Measurements from ENCODE around the gene CFAP77.

The CFAP77 gene

DNA sequence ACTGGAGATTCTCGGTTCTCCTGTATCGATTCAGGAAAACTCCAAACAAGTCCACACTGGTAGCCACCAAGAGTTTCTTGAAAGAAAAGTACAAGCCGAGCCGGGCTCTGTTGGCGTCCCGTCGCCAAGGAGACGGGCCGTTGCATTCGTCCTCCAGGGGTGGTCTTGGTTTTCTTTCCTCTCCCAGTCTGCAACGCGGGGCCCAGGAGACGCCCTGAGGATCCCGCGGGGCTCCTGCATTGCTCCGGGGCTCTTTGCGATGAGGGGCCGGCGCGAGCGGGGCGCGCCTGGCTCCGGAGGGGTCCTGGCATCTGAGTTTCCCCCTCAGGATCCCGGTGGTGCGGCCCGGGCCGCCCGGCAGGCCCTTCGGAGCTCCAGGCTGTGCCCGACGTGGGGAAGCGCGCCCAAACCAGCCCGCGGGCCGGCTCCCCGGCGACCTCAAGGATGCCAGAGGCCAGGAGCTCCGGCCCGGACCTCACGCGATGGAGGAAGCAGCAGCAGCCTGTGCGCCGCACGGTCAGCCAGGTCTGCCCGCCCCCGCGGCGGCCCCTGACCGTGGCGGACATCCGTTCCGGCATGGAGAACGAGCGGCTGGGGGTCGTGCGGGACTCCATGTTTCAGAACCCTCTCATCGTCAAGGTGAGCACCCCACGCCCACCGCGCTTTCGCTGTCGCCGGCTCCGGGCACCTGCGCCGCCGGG lies at the start of gene CFAP77:
Gene CFAP77, plus strand, starts transcription at position 384 of the 701 bp plus-strand sequence. Its CDS starts 61 bp downstream, at position 445.
- no peaks in the 10 kb centered on the region for H3K9me3 ChIP-seq (ENCODE audit: control insufficient read depth, insufficient read depth, low read depth, low read length)
- H3K4me3 ChIP-seq (ENCODE audit: low read depth, low read length): peak within 1 kb of the TSS; percentile 49
- no peaks in the 10 kb centered on the region; a peak in 1 of 3 replicates for H3K36me3 ChIP-seq (ENCODE audit: control insufficient read depth in 2 of 2, insufficient read depth in 1 of 2, low read length in 2 of 2)
- no peaks in the 10 kb centered on the region for H3K4me1 ChIP-seq (ENCODE audit: control insufficient read depth, insufficient read depth, low read length)
- ChIA-PET CTCF (interaction anchor here (0.5 to 1.8 kb wide), 9 partner anchors 10 to 491 kb away, joined by 3 to 9 read pairs (median 3); no protein-coding TSS in a partner anchor), POLR2A (no interaction called here)
- H3K27ac ChIP-seq (ENCODE audit: extremely low read depth, low read depth, low read length): no peak within 1 kb of the TSS
- TF ChIP-seq KLF10 (tag by site-specific recombination; IDR thresholded peaks at IDR 0.05) (no peak), ZNF133 (tag by site-specific recombination; IDR thresholded peaks at IDR 0.05) (no peak), ZNF157 (tag by site-specific recombination; IDR thresholded peaks at IDR 0.05) (no peak), ZNF792 (tag by site-specific recombination; IDR thresholded peaks at IDR 0.05) (no peak), REPIN1 (tag by site-specific recombination; IDR thresholded peaks at IDR 0.05; ENCODE audit: low read depth) (no peak), MZF1 (tag by site-specific recombination; IDR thresholded peaks at IDR 0.05; ENCODE audit: borderline replicate concordance) (no peak), GLIS2 (tag by site-specific recombination; IDR thresholded peaks at IDR 0.05) (peak; percentile 87), ZNF777 (tag by site-specific recombination; IDR thresholded peaks at IDR 0.05; ENCODE audit: borderline replicate concordance) (peak; percentile 75; the same call in 1 of the 2 replicates), ZNF48 (tag by site-specific recombination; IDR thresholded peaks at IDR 0.05) (no peak), ZNF558 (tag by site-specific recombination; IDR thresholded peaks at IDR 0.05) (no peak), RBAK (tag by site-specific recombination; IDR thresholded peaks at IDR 0.05) (no peak), ZNF561 (tag by site-specific recombination; IDR thresholded peaks at IDR 0.05; ENCODE audit: borderline replicate concordance) (no peak), ZNF132 (tag by site-specific recombination; IDR thresholded peaks at IDR 0.05; ENCODE audit: borderline replicate concordance) (no peak), ZNF146 (tag by site-specific recombination; IDR thresholded peaks at IDR 0.05) (no peak), ZSCAN16 (tag by site-specific recombination; IDR thresholded peaks at IDR 0.05) (no peak), PRDM1 (tag by site-specific recombination; IDR thresholded peaks at IDR 0.05) (no peak), ZNF670 (tag by site-specific recombination; IDR thresholded peaks at IDR 0.05; ENCODE audit: low read depth) (no peak), ZBTB20 (tag by site-specific recombination; IDR thresholded peaks at IDR 0.05) (peak; percentile 13; the same call in 1 of the 2 replicates), ZNF354C (tag by site-specific recombination; IDR thresholded peaks at IDR 0.05; ENCODE audit: borderline replicate concordance, low read depth) (no peak), ZBTB26 (tag by site-specific recombination; optimal IDR thresholded peaks at IDR 0.05) (peak; percentile 66), ZNF692 (tag by site-specific recombination; IDR thresholded peaks at IDR 0.05) (peak; percentile 51; the same call in 1 of the 2 replicates), ZFHX2 (tag by site-specific recombination; conservative IDR thresholded peaks at IDR 0.05) (no peak), ZNF707 (tag by site-specific recombination; IDR thresholded peaks at IDR 0.05) (no peak)
- TF ChIP-seq, protein P1, sequence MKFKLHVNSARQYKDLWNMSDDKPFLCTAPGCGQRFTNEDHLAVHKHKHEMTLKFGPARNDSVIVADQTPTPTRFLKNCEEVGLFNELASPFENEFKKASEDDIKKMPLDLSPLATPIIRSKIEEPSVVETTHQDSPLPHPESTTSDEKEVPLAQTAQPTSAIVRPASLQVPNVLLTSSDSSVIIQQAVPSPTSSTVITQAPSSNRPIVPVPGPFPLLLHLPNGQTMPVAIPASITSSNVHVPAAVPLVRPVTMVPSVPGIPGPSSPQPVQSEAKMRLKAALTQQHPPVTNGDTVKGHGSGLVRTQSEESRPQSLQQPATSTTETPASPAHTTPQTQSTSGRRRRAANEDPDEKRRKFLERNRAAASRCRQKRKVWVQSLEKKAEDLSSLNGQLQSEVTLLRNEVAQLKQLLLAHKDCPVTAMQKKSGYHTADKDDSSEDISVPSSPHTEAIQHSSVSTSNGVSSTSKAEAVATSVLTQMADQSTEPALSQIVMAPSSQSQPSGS (tag by site-specific recombination; IDR thresholded peaks at IDR 0.05; ENCODE audit: low read depth): no peak
- TF ChIP-seq, protein P2, sequence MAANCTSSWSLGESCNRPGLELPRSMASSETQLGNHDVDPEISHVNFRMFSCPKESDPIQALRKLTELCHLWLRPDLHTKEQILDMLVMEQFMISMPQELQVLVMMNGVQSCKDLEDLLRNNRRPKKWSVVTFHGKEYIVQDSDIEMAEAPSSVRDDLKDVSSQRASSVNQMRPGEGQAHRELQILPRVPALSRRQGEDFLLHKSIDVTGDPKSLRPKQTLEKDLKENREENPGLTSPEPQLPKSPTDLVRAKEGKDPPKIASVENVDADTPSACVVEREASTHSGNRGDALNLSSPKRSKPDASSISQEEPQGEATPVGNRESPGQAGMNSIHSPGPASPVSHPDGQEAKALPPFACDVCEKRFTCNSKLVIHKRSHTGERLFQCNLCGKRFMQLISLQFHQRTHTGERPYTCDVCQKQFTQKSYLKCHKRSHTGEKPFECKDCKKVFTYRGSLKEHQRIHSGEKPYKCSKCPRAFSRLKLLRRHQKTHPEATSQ (tag by site-specific recombination; IDR thresholded peaks at IDR 0.05): no peak
- TF ChIP-seq, protein P3, sequence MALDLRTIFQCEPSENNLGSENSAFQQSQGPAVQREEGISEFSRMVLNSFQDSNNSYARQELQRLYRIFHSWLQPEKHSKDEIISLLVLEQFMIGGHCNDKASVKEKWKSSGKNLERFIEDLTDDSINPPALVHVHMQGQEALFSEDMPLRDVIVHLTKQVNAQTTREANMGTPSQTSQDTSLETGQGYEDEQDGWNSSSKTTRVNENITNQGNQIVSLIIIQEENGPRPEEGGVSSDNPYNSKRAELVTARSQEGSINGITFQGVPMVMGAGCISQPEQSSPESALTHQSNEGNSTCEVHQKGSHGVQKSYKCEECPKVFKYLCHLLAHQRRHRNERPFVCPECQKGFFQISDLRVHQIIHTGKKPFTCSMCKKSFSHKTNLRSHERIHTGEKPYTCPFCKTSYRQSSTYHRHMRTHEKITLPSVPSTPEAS (tag by site-specific recombination; IDR thresholded peaks at IDR 0.05): 0 out of 2 replicates have a peak, but pooled peaks have one; percentile 14
- TF ChIP-seq, protein P4, sequence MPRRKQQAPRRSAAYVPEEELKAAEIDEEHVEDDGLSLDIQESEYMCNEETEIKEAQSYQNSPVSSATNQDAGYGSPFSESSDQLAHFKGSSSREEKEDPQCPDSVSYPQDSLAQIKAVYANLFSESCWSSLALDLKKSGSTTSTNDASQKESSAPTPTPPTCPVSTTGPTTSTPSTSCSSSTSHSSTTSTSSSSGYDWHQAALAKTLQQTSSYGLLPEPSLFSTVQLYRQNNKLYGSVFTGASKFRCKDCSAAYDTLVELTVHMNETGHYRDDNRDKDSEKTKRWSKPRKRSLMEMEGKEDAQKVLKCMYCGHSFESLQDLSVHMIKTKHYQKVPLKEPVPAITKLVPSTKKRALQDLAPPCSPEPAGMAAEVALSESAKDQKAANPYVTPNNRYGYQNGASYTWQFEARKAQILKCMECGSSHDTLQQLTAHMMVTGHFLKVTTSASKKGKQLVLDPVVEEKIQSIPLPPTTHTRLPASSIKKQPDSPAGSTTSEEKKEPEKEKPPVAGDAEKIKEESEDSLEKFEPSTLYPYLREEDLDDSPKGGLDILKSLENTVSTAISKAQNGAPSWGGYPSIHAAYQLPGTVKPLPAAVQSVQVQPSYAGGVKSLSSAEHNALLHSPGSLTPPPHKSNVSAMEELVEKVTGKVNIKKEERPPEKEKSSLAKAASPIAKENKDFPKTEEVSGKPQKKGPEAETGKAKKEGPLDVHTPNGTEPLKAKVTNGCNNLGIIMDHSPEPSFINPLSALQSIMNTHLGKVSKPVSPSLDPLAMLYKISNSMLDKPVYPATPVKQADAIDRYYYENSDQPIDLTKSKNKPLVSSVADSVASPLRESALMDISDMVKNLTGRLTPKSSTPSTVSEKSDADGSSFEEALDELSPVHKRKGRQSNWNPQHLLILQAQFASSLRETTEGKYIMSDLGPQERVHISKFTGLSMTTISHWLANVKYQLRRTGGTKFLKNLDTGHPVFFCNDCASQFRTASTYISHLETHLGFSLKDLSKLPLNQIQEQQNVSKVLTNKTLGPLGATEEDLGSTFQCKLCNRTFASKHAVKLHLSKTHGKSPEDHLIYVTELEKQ (tag by site-specific recombination; IDR thresholded peaks at IDR 0.05; ENCODE audit: borderline replicate concordance): no peak
- TF ChIP-seq, protein P5, sequence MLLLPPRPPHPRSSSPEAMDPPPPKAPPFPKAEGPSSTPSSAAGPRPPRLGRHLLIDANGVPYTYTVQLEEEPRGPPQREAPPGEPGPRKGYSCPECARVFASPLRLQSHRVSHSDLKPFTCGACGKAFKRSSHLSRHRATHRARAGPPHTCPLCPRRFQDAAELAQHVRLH (tag by site-specific recombination; IDR thresholded peaks at IDR 0.05): no peak
